Measurements from ENCODE around the gene HDAC4.

HDAC4 gene

GRCh38 chr2:239304533-239305221 is 96.1 kb downstream of the HDAC4 start:
- DNase-seq: peak; percentile 25

GRCh38 chr2:239303711-239304532 is 96.9 kb downstream of the HDAC4 start:
- peak; percentile 53 for DNase-seq

- peak; percentile 45 for DNase-seq
Measured at GRCh38 chr2:239302808-239303557, 97.8 kb downstream of the HDAC4 start.

GRCh38 chr2:239302083-239302807 is 98.6 kb downstream of the HDAC4 start:
- DNase-seq: peak; percentile 29

- peak; percentile 43 for DNase-seq
Measured at GRCh38 chr2:239300871-239301735, 99.7 kb downstream of the HDAC4 start.

- DNase-seq: no peak
Measured at GRCh38 chr2:239300242-239300641, 100.6 kb downstream of the HDAC4 start.

- DNase-seq: no peak
Measured at GRCh38 chr2:239299218-239299939, 101.4 kb downstream of the HDAC4 start.

GRCh38 chr2:239298116-239298804 is 102.6 kb downstream of the HDAC4 start:
- peak; percentile 39 for DNase-seq

GRCh38 chr2:239297142-239298004 is 103.4 kb downstream of the HDAC4 start:
- peak; percentile 32 for DNase-seq

- DNase-seq: peak; percentile 39
Measured at GRCh38 chr2:239296020-239296932, 104.5 kb downstream of the HDAC4 start.

- DNase-seq: no peak
Measured at GRCh38 chr2:239295377-239296019, 105.3 kb downstream of the HDAC4 start.

- no peak for DNase-seq
Measured at GRCh38 chr2:239294571-239295054, 106.2 kb downstream of the HDAC4 start.

GRCh38 chr2:239293775-239294430 is 106.9 kb downstream of the HDAC4 start:
- DNase-seq: no peak

- DNase-seq: no peak
Measured at GRCh38 chr2:239292959-239293774, 107.7 kb downstream of the HDAC4 start.

GRCh38 chr2:239292531-239292930 is 108.3 kb downstream of the HDAC4 start:
- no peak for DNase-seq

Data from right forelimb (tissue), 1 donor.